Loucy (cell line): ENCODE results near the gene ARHGAP10.
A peak's percentile ranks its signal among the peaks of the same experiment; 100 is the strongest.

Experiments used
- H2AFZ ChIP-seq: fragments of 200-600 bp; sonication (generic); 2 replicates; pipeline ENCODE4 v1.6.0; 2016; ENCODE audit warnings: antibody characterized with exemption, mild to moderate bottlenecking, low read length, moderate library complexity
- H3F3A ChIP-seq: fragments of 200-600 bp; 2 replicates; pipeline ENCODE4 v1.6.0; 2016; ENCODE audit warnings: antibody characterized with exemption, low read depth, mild to moderate bottlenecking
- H3K27me3 ChIP-seq: fragments of 200-600 bp; sonication (generic); 2 replicates; pipeline ENCODE4 v1.6.1; 2014; ENCODE audit warnings: low read length, mild to moderate bottlenecking; ENCODE audit not compliant: insufficient read depth, poor library complexity, severe bottlenecking
- H3K36me3 ChIP-seq: fragments of 200-600 bp; sonication (generic); 2 replicates; pipeline ENCODE4 v1.6.1; 2016; ENCODE audit warnings: low read length; ENCODE audit not compliant: insufficient read depth
- H3K4me1 ChIP-seq: fragments of 200-600 bp; sonication (generic); 2 replicates; pipeline ENCODE4 v1.5.1; 2014; ENCODE audit warnings: low read length, mild to moderate bottlenecking; ENCODE audit not compliant: insufficient read depth, poor library complexity, severe bottlenecking
- H3K4me2 ChIP-seq: fragments of 200-600 bp; sonication (generic); 2 replicates; pipeline ENCODE4 v1.6.0; 2014; ENCODE audit warnings: antibody characterized with exemption, low read length, low read depth, mild to moderate bottlenecking; ENCODE audit not compliant: poor library complexity, severe bottlenecking
- H3K4me3 ChIP-seq: fragments of 200-600 bp; sonication (generic); 2 replicates; pipeline ENCODE4 v1.5.1; 2014; ENCODE audit warnings: low read length, mild to moderate bottlenecking, mixed read lengths; ENCODE audit not compliant: poor library complexity, severe bottlenecking
- H3K79me2 ChIP-seq: fragments of 200-600 bp; sonication (generic); 2 replicates; pipeline ENCODE4 v1.6.1; 2014; ENCODE audit warnings: low read length; ENCODE audit not compliant: insufficient read depth
- H3K9ac ChIP-seq: fragments of 200-600 bp; sonication (generic); 2 replicates; pipeline ENCODE4 v1.6.0; 2014; ENCODE audit warnings: mild to moderate bottlenecking, low read depth, low read length, moderate library complexity; ENCODE audit not compliant: poor library complexity, severe bottlenecking
- H3K9me2 ChIP-seq: fragments of 200-600 bp; sonication (generic); replicated peaks from 2 replicates; pipeline ENCODE4 v1.6.1; 2016; ENCODE audit warnings: low read depth, low read length, mixed read lengths
- H3K9me3 ChIP-seq: fragments of 200-600 bp; sonication (generic); 2 replicates; pipeline ENCODE4 v1.6.1; 2014; ENCODE audit warnings: mild to moderate bottlenecking, antibody characterized with exemption, low read length, low read depth; ENCODE audit not compliant: insufficient read depth
- H4K20me1 ChIP-seq: fragments of 200-600 bp; sonication (generic); 2 replicates; pipeline ENCODE4 v1.6.0; 2014; ENCODE audit warnings: antibody characterized with exemption, low read length, mild to moderate bottlenecking; ENCODE audit not compliant: insufficient read depth, poor library complexity, severe bottlenecking
- CTCF ChIP-seq: fragments of 200-600 bp; sonication (generic); conservative IDR thresholded peaks from 2 replicates; pipeline ENCODE4 v1.5.1; 2014; ENCODE audit warnings: mild to moderate bottlenecking, antibody characterized with exemption, low read length
- EZH2phosphoT487 ChIP-seq: fragments of 200-600 bp; IDR thresholded peaks from 2 replicates; pipeline ENCODE4 v1.6.1; 2018; ENCODE audit warnings: antibody characterized with exemption, mild to moderate bottlenecking, moderate library complexity, borderline replicate concordance

ARHGAP10 gene

GRCh38 chr4:147866532-147867271, 134.8 kb downstream of the ARHGAP10 start:
- no peaks in the 10 kb centered on the region for H3K27me3 ChIP-seq
- H3K36me3 ChIP-seq, result no peaks in the 10 kb centered on the region; the same call in 1 of the 2 replicates
- H3F3A ChIP-seq, result no peaks in the 10 kb centered on the region
- TF ChIP-seq CTCF (peak; percentile 100), EZH2phosphoT487 (no peak)
- no peaks in the 10 kb centered on the region for H3K9me3 ChIP-seq
- H2AFZ ChIP-seq, result no peak overlapping the region
- no peaks in the 10 kb centered on the region for H3K79me2 ChIP-seq
- no peaks in the 10 kb centered on the region for H4K20me1 ChIP-seq
- H3K4me2 ChIP-seq, result no peak overlapping the region
- no peak overlapping the region for H3K9ac ChIP-seq
- no peaks in the 10 kb centered on the region for H3K9me2 ChIP-seq
- no peak overlapping the region for H3K4me3 ChIP-seq
- no peaks in the 10 kb centered on the region for H3K4me1 ChIP-seq

DNA sequence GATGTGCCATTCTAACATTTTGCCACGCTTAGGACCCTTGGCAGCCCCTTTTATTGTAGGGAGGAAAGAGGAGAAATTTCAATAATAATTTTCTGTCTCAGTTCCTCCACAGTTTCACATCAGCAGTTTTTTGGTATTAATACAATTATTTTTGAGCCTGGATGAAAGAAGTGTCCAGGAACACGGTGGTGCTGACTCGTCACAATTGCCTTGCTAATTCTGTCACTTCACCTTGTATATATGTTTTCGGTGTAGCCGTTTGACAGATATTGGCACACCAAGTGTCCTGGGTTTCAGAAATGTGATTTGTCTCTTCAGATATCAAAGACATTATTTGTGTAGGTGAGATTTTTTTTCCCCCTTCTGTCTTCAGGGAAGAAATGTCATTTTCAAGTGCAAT, 142.2 kb downstream of the ARHGAP10 start:
- no peaks in the 10 kb centered on the region for H3K79me2 ChIP-seq
- no peak overlapping the region for H3K9ac ChIP-seq
- H3K4me3 ChIP-seq, result no peak overlapping the region
- no peak overlapping the region for H2AFZ ChIP-seq
- TF ChIP-seq EZH2phosphoT487 (no peak), CTCF (no peak)
- H3K9me3 ChIP-seq, result no peaks in the 10 kb centered on the region
- H3K9me2 ChIP-seq, result no peaks in the 10 kb centered on the region
- H3K27me3 ChIP-seq, result no peaks in the 10 kb centered on the region
- H3F3A ChIP-seq, result no peaks in the 10 kb centered on the region
- H3K4me2 ChIP-seq, result no peak overlapping the region
- no peaks in the 10 kb centered on the region for H3K4me1 ChIP-seq
- no peaks in the 10 kb centered on the region for H4K20me1 ChIP-seq
- peaks cover 21% of the 10 kb centered on the region; the same call in 1 of the 2 replicates for H3K36me3 ChIP-seq

DNA sequence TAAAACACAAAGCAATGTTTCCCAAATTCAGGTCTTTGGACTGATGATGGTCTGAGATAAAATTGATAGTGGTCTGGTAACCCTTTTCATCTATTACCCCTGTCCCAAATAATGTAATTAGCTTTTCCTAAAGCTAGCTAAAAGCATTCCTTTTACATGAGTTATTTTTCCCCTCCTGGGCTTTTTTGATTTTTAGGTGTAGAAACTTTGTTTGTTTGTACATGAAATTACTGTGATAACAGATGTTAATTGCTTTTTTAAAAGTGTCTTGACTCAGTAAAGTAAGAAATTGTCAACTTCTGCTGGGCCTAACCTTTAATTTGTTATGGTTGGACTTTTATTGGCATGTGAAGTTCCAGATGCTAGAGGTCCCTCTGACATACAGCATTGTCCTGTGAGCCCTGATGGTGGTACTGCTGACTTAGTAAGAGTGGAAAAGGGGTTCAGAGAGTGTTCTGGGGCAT, 145.5 kb downstream of the ARHGAP10 start:
- TF ChIP-seq CTCF, result no peak
- no peak for TF ChIP-seq EZH2phosphoT487
- Histone ChIP-seq H4K20me1 (no peaks in the 10 kb centered on the region), H2AFZ (no peak overlapping the region), H3K4me2 (no peak overlapping the region), H3K9me2 (no peaks in the 10 kb centered on the region), H3K79me2 (no peaks in the 10 kb centered on the region), H3K27me3 (no peaks in the 10 kb centered on the region), H3K4me1 (no peaks in the 10 kb centered on the region), H3K9me3 (no peaks in the 10 kb centered on the region), H3K9ac (no peak overlapping the region), H3F3A (no peaks in the 10 kb centered on the region), H3K36me3 (peaks cover 21% of the 10 kb centered on the region; the same call in 1 of the 2 replicates), H3K4me3 (no peak overlapping the region)
